SK-N-SH (cell line): Measurements from ENCODE around the gene ARHGAP15. TPM values are rescaled to one million over a fixed set of nuclear protein-coding genes. Genes with fewer than 3 reads are reported as not detected.

Experiments
- CTCF ChIA-PET: fragments of 300-600, 350-600 bp; formaldehyde crosslinking; extraction: SDS; loops from one replicate; lab custom pipeline; 2021; lab: Yijun Ruan, JAX
- POLR2A ChIA-PET: fragments of 350-600 bp; sonication (Branson Sonifier 250); formaldehyde crosslinking; extraction: SDS; loops from one replicate; lab custom pipeline; 2020; ENCODE audit warnings: antibody characterized with exemption, inconsistent platforms; lab: Yijun Ruan, JAX
- DNase-seq: peaks from one replicate; pipeline ENCODE4 v3.0.0; 2012
- H2AFZ ChIP-seq: fragments of 200-600 bp; sonication (generic); 2 replicates; pipeline ENCODE4 v1.8.1; 2016; ENCODE audit warnings: antibody characterized with exemption, mild to moderate bottlenecking, low read depth
- H3F3A ChIP-seq: fragments of 200-600 bp; sonication (generic); replicated peaks from 2 replicates; pipeline ENCODE3; 2016; ENCODE audit warnings: antibody characterized with exemption, mild to moderate bottlenecking; ENCODE audit not compliant: insufficient read depth
- H3K27ac ChIP-seq, 2 experiments: fragments of 200-500 bp in 1 of 2; fragments of 200-600 bp in 1 of 2; sonication (Bioruptor generic) in 1 of 2; sonication (generic), shearing (Covaris generic) in 1 of 2; 2 replicates each; pipeline versions ENCODE4 v1.5.1 to v1.6.1; 2014 to 2016; ENCODE audit warnings: low read depth in 2 of 2, inconsistent platforms in 1 of 2, low read length in 1 of 2, mild to moderate bottlenecking in 1 of 2, mixed read lengths in 1 of 2
- H3K27me3 ChIP-seq: fragments of 200-600 bp; sonication (generic), shearing (Covaris generic); 2 replicates; pipeline ENCODE4 v1.6.1; 2016; ENCODE audit warnings: mixed run types; ENCODE audit not compliant: insufficient read depth
- H3K36me3 ChIP-seq, 2 experiments: fragments of 200-500 bp in 1 of 2; fragments of 200-600 bp in 1 of 2; sonication (Bioruptor generic) in 1 of 2; sonication (generic) in 1 of 2; replicated peaks in 1 of 2; 2 replicates each; pipeline versions ENCODE3 to v1.5.1; 2014 to 2016; ENCODE audit warnings: low read length in 1 of 2, mild to moderate bottlenecking in 1 of 2; ENCODE audit not compliant: insufficient read depth in 2 of 2, control insufficient read depth in 1 of 2
- H3K4me1 ChIP-seq, 2 experiments: fragments of 200-500 bp in 1 of 2; fragments of 200-600 bp in 1 of 2; sonication (Bioruptor generic) in 1 of 2; sonication (generic), shearing (Covaris generic) in 1 of 2; 2 replicates each; pipeline versions ENCODE4 v1.5.1 to v1.6.1; 2014 to 2016; ENCODE audit warnings: low read depth in 1 of 2, low read length in 1 of 2, mixed run types in 1 of 2; ENCODE audit not compliant: insufficient read depth in 2 of 2, control insufficient read depth in 1 of 2
- H3K4me2 ChIP-seq: fragments of 200-600 bp; sonication (generic), shearing (Covaris generic); 2 replicates; pipeline ENCODE4 v1.6.1; 2017; ENCODE audit warnings: mixed run types
- H3K4me3 ChIP-seq, 2 experiments: fragments of 200-500 bp in 1 of 2; fragments of 200-600 bp in 1 of 2; sonication (Bioruptor generic) in 1 of 2; sonication (generic), shearing (Covaris generic) in 1 of 2; 2 replicates each; pipeline versions ENCODE4 v1.5.1 to v1.8.1; 2014 to 2016; ENCODE audit warnings: low read depth in 2 of 2, inconsistent platforms in 1 of 2, low read length in 1 of 2, mild to moderate bottlenecking in 1 of 2, mixed read lengths in 1 of 2, moderate library complexity in 1 of 2
- H3K79me2 ChIP-seq: fragments of 200-600 bp; sonication (generic); 2 replicates; pipeline ENCODE4 v1.8.1; 2017; ENCODE audit warnings: mild to moderate bottlenecking; ENCODE audit not compliant: insufficient read depth
- H3K9ac ChIP-seq: fragments of 200-600 bp; sonication (generic); 2 replicates; pipeline ENCODE4 v1.6.1; 2017; ENCODE audit warnings: mixed run types
- H3K9me2 ChIP-seq: fragments of 200-600 bp; sonication (generic); 2 replicates; pipeline ENCODE4 v1.6.1; 2017; ENCODE audit warnings: mixed run types
- H3K9me3 ChIP-seq: fragments of 200-600 bp; sonication (generic); 2 replicates; pipeline ENCODE4 v1.6.1; 2017; ENCODE audit warnings: mixed run types, mild to moderate bottlenecking, moderate library complexity
- H4K20me1 ChIP-seq: fragments of 200-600 bp; sonication (generic); 2 replicates; pipeline ENCODE4 v1.6.1; 2017; ENCODE audit warnings: mild to moderate bottlenecking, mixed run types; ENCODE audit not compliant: insufficient read depth
- ELF1 ChIP-seq: IDR thresholded peaks from 2 replicates; pipeline ENCODE4 v1.4.0; 2012
- EP300 ChIP-seq, 2 experiments: IDR thresholded peaks; 2 replicates each; pipeline versions ENCODE4 v1.4.0 to v1.6.1; 2012; ENCODE audit warnings: borderline replicate concordance in 1 of 2, low read depth in 1 of 2, low read length in 1 of 2
- FOSL2 ChIP-seq: IDR thresholded peaks from 2 replicates; pipeline ENCODE4 v1.4.0; 2012; ENCODE audit warnings: low read depth, mild to moderate bottlenecking, moderate library complexity, borderline replicate concordance
- FOXM1 ChIP-seq: IDR thresholded peaks from 2 replicates; pipeline ENCODE4 v1.4.0; 2012; ENCODE audit warnings: low read depth, mild to moderate bottlenecking
- GABPA ChIP-seq: IDR thresholded peaks from 2 replicates; pipeline ENCODE4 v1.4.0; 2012; ENCODE audit warnings: low read depth, mild to moderate bottlenecking
- JUND ChIP-seq: IDR thresholded peaks from 2 replicates; pipeline ENCODE4 v1.4.0; 2012
- MEF2A ChIP-seq: IDR thresholded peaks from 2 replicates; pipeline ENCODE4 v1.4.0; 2012; ENCODE audit warnings: low read depth, borderline replicate concordance
- MXI1 ChIP-seq: IDR thresholded peaks from 2 replicates; pipeline ENCODE4 v1.6.1; 2012; ENCODE audit warnings: mild to moderate bottlenecking, low read depth, low read length, improper control_type of control experiment
- NFIC ChIP-seq: IDR thresholded peaks from 2 replicates; pipeline ENCODE4 v1.4.0; 2012; ENCODE audit warnings: borderline replicate concordance
- NRF1 ChIP-seq: IDR thresholded peaks from 2 replicates; pipeline ENCODE4 v1.6.1; 2012; ENCODE audit warnings: low read depth, mild to moderate bottlenecking, low read length
- POLR2AphosphoS5 ChIP-seq: IDR thresholded peaks from 2 replicates; pipeline ENCODE4 v1.6.1; 2012; ENCODE audit warnings: low read depth, low read length
- RAD21 ChIP-seq: IDR thresholded peaks from 2 replicates; pipeline ENCODE4 v1.6.1; 2012; ENCODE audit warnings: mild to moderate bottlenecking, low read length
- RCOR1 ChIP-seq: fragments of 150-350 bp; IDR thresholded peaks from 2 replicates; pipeline ENCODE4 v1.6.1; 2017; ENCODE audit warnings: antibody characterized with exemption, low read length
- SMC3 ChIP-seq: IDR thresholded peaks from 2 replicates; pipeline ENCODE4 v1.6.1; 2012; ENCODE audit warnings: low read depth, low read length, improper control_type of control experiment
- TCF12 ChIP-seq: IDR thresholded peaks from 2 replicates; pipeline ENCODE4 v1.4.0; 2012
- USF1 ChIP-seq: IDR thresholded peaks from 2 replicates; pipeline ENCODE4 v1.4.0; 2012; ENCODE audit warnings: low read depth, borderline replicate concordance
- WGBS: methylation state at CpG from one replicate; pipeline ENCODE4 v1.1.6; 2017; ENCODE audit warnings: low lambda C conversion rate; 5-methylcytosine and 5-hydroxymethylcytosine counted together
- polyA plus RNA-seq, 3 experiments: library from polyadenylated mRNA; depleted of rRNA; stranded (reverse); fragments of >200 nt; gene quantifications; 2 replicates each; pipeline ENCODE4 v1.2.3, GENCODE V29; 2012
- TF ChIP-seq, protein P1 (sequence below): IDR thresholded peaks from 2 replicates; pipeline ENCODE4; 2012
- TF ChIP-seq, protein P2 (sequence below): IDR thresholded peaks from 2 replicates; pipeline ENCODE4 v1.4.0; 2012; ENCODE audit warnings: low read depth

Gene ARHGAP15
- polyA plus RNA-seq, 1 of the 3 experiments (the other 2 are of a cell fraction): not detected

DNA sequence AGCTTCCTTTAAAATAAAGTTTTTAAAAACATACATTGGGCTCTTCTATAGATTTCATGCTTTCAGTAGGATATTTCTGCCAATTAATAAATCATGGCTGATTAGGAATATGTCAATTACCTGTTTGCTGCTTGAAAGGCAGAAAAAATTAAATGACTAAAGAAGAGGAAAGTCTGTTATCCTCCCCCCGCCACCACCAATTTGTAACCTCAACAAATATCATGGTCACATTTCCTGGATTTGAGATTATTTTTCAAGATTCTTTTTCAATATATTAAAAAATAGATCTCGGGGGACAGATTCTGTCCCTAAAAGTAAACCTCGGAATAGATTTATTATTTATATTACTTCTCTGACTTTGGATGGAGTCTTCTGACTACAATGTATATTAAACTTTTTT, 125.9 kb downstream of the ARHGAP15 start:
- ChIA-PET CTCF (interaction anchor here (8.2 kb wide), 1 partner anchor 94 kb away, joined by 92 read pairs; no protein-coding TSS in a partner anchor), POLR2A (no interaction called here)
- Histone ChIP-seq H3K9me3 (no peaks in the 10 kb centered on the region), H2AFZ (no peak overlapping the region), H3K27ac (no peak overlapping the region), H3K27me3 (no peaks in the 10 kb centered on the region), H3K4me3 (no peak overlapping the region), H3K79me2 (no peaks in the 10 kb centered on the region), H3K9ac (no peak overlapping the region), H3K36me3 (no peaks in the 10 kb centered on the region), H3K4me2 (no peak overlapping the region), H3K4me1 (no peaks in the 10 kb centered on the region; a peak in 2 of 4 replicates), H3K9me2 (no peaks in the 10 kb centered on the region), H4K20me1 (no peaks in the 10 kb centered on the region), H3F3A (no peaks in the 10 kb centered on the region)
- TF ChIP-seq RAD21 (no peak), GABPA (no peak), JUND (no peak), NRF1 (no peak), USF1 (no peak), FOXM1 (no peak), RCOR1 (no peak), EP300 (IDR thresholded peaks at IDR 0.05; ENCODE audit: borderline replicate concordance in 1 of 2, low read depth in 1 of 2, low read length in 1 of 2) (no peak), MXI1 (no peak), POLR2AphosphoS5 (no peak), TCF12 (no peak), SMC3 (no peak), MEF2A (no peak), NFIC (no peak), FOSL2 (no peak)
- TF ChIP-seq, protein P1, sequence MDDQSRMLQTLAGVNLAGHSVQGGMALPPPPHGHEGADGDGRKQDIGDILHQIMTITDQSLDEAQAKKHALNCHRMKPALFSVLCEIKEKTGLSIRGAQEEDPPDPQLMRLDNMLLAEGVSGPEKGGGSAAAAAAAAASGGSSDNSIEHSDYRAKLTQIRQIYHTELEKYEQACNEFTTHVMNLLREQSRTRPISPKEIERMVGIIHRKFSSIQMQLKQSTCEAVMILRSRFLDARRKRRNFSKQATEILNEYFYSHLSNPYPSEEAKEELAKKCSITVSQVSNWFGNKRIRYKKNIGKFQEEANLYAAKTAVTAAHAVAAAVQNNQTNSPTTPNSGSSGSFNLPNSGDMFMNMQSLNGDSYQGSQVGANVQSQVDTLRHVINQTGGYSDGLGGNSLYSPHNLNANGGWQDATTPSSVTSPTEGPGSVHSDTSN: no peak
- TF ChIP-seq, protein P2, sequence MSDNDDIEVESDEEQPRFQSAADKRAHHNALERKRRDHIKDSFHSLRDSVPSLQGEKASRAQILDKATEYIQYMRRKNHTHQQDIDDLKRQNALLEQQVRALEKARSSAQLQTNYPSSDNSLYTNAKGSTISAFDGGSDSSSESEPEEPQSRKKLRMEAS: no peak
- no peak for DNase-seq
- 55% methylated on average over 3 of the region's 3 CpGs for WGBS

DNA sequence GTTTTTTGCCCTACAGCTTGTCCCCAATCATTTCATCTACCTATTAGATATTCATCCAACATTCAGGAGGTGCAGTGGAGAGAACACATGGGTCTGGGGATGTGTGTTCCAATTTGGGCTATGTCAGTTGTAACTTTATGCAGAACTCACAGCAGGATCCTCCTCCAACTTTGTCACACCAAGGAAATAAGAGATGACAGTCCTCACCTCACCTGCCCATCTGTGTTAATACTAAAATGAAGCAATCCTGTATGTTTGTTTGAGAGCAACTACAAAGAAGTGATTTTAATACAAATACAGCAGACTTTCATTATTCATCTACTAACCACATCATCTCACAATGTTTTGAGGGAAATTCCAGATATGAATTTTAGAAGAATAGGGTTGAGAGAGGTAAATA, 126.7 kb downstream of the ARHGAP15 start:
- CTCF ChIA-PET: interaction anchor here (1.2 to 8.2 kb wide), 3 partner anchors 95 to 222 kb away, joined by 3 to 92 read pairs (median 23); no protein-coding TSS in a partner anchor
- no peak for TF ChIP-seq RCOR1
- no peak for TF ChIP-seq GABPA
- TF ChIP-seq ELF1: no peak
- no peak for TF ChIP-seq TCF12
- TF ChIP-seq MXI1: no peak
- no peak for TF ChIP-seq EP300 (IDR thresholded peaks at IDR 0.05; ENCODE audit: borderline replicate concordance in 1 of 2, low read depth in 1 of 2, low read length in 1 of 2)
- no peak for TF ChIP-seq POLR2AphosphoS5
- TF ChIP-seq, protein P1: no peak
- no peak for TF ChIP-seq USF1

More for the DNA sequence above, 126.7 kb downstream of the ARHGAP15 start:
- H4K20me1 ChIP-seq: no peaks in the 10 kb centered on the region
- H3K36me3 ChIP-seq: no peaks in the 10 kb centered on the region
- no peak overlapping the region for H3K4me3 ChIP-seq
- H3K27me3 ChIP-seq: no peaks in the 10 kb centered on the region
- H3F3A ChIP-seq: no peaks in the 10 kb centered on the region
- H3K4me2 ChIP-seq: no peak overlapping the region
- H3K9me3 ChIP-seq: no peaks in the 10 kb centered on the region
- no peaks in the 10 kb centered on the region for H3K9me2 ChIP-seq
- no peaks in the 10 kb centered on the region for H3K79me2 ChIP-seq
- no peak overlapping the region for H2AFZ ChIP-seq
- H3K4me1 ChIP-seq: no peaks in the 10 kb centered on the region; a peak in 2 of 4 replicates
- no peak overlapping the region for H3K9ac ChIP-seq
- POLR2A ChIA-PET: no interaction called here
- H3K27ac ChIP-seq: no peak overlapping the region
- DNase-seq: no peak
